ENCODE data around the gene CCDC106. TPM values are rescaled to one million over a fixed set of nuclear protein-coding genes. Genes with fewer than 3 reads are reported as not detected.
A peak's percentile ranks its signal among the peaks of the same experiment; 100 is the strongest.

CCDC106 gene
- total RNA-seq, 1 donor = 8.5 TPM

DNA sequence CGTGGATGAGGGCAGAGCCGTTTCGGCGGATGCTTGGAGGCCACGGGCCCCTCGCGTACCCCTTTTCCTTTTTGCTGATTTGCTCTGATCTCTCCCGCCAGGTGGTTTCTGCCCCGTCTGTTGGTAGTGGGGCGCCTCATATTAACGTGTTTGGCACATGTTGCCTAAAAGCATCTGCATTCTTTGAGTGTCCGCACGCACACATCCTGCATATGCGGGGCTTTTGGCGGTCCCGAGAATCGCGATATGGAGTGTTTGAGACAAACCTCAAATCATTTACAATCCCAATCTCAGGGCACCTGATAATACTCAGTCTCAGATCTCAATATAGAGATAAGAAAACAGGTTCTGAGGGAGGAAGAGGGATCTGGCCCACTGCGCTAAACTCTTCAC lies 7.6 kb downstream of the CCDC106 start:
- TF ChIP-seq, protein P1, sequence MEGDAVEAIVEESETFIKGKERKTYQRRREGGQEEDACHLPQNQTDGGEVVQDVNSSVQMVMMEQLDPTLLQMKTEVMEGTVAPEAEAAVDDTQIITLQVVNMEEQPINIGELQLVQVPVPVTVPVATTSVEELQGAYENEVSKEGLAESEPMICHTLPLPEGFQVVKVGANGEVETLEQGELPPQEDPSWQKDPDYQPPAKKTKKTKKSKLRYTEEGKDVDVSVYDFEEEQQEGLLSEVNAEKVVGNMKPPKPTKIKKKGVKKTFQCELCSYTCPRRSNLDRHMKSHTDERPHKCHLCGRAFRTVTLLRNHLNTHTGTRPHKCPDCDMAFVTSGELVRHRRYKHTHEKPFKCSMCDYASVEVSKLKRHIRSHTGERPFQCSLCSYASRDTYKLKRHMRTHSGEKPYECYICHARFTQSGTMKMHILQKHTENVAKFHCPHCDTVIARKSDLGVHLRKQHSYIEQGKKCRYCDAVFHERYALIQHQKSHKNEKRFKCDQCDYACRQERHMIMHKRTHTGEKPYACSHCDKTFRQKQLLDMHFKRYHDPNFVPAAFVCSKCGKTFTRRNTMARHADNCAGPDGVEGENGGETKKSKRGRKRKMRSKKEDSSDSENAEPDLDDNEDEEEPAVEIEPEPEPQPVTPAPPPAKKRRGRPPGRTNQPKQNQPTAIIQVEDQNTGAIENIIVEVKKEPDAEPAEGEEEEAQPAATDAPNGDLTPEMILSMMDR (IDR thresholded peaks at IDR 0.05; ENCODE audit: insufficient read depth, low read length) = no peak
- no peak for DNase-seq (ENCODE audit: low read depth)

DNA sequence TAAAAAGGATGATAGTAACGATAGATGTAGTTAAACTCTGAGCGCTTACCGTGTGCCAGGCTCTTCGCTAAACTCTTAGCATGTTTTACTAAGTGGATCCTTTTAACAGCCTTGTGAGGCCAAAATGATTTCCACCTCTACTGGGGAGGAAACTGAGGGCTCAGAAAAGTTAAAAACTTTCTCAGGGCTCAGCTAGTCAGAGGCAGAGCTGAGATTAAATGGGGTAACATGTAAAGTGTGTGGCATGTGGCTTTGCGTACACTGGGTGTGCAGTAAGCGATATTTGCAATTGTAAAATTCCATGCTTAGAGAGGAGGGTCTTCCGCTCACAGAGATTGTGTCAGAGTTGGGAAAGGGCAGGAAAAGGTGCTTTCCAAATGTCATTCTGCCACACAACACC lies 8.5 kb downstream of the CCDC106 start:
- DNase-seq (ENCODE audit: low read depth) = no peak
- peak overlapping the region; percentile 92 for H3K4me3 ChIP-seq (ENCODE audit: low read depth, low read length)
- TF ChIP-seq, protein P1 (IDR thresholded peaks at IDR 0.05; ENCODE audit: insufficient read depth, low read length) = no peak

More for the DNA sequence above, 7.6 kb downstream of the CCDC106 start:
- H3K4me3 ChIP-seq (ENCODE audit: low read depth, low read length) = peak overlapping the region; percentile 92

DNA sequence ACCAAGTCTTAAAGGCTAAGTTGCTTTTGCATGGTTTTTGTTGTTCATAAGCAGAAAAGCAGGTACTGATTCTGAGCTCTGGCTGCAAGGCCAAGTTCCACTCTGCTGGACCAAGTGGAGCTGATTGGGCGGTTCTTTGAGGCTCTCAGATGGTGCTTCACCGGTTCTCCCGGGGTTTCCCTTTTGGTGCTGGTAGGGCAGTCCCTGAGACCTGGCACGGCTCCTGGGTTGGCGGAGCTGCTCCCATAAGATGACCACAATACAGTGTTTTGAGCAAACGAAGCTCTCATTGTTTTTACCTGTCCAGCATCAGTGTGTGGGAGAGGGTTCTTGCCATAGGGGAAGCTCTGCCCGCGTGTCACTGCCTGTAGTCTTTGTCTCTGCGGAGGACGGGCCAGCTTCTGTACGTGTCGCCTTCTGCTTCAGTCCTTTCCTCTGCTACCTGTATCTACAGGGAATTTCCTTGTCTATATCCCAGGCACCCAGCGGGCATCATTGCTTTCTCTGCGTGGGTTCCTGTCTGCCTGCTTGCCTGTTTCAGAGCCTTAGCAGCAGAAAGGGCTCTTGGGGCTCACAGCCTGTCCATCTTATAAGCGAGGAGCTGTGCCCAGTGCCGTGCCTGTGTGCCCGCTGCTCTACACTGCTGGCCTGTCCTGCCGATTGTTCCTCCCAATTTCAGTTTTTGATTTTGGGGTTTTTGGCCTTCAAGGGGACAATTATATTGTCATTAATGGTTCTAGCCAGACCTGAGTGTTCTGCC lies 9.2 kb downstream of the CCDC106 start:
- TF ChIP-seq, protein P1 (IDR thresholded peaks at IDR 0.05; ENCODE audit: insufficient read depth, low read length) = no peak
- H3K4me3 ChIP-seq (ENCODE audit: low read depth, low read length) = peak overlapping the region; percentile 92
- DNase-seq (ENCODE audit: low read depth) = no peak

DNA sequence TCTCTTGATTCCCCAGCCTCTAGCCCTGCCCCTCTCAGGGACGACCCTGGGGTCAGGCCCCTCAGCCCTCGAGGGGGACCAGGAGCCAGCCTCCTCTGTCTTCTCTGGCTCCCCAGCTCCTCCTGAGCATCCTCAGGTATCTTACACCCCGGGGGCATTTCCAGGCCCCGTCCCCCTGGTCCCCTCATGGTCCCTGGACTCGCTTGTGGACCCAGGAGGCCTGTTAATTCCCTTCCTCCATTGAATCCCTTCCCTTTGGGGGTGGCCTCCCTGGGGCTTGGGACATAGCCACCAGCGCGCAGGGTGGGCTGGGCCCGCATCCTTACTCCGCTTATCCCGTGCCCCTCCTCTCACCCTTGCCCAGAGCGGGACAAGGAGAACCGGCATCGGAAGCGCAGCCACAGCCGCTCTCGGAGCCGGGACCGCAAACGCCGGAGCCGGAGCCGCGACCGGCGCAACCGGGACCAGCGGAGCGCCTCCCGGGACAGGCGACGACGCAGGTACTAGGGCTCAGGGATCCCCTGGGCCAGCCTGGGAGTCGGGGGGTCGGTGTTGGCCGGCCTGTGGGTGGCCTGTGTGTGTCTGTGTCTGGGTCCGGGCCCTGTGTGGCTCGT lies 10.9 kb downstream of the CCDC106 start:
- H3K4me3 ChIP-seq (ENCODE audit: low read depth, low read length) = no peak overlapping the region
- DNase-seq (ENCODE audit: low read depth) = no peak
- TF ChIP-seq, protein P1 (IDR thresholded peaks at IDR 0.05; ENCODE audit: insufficient read depth, low read length) = no peak

DNA sequence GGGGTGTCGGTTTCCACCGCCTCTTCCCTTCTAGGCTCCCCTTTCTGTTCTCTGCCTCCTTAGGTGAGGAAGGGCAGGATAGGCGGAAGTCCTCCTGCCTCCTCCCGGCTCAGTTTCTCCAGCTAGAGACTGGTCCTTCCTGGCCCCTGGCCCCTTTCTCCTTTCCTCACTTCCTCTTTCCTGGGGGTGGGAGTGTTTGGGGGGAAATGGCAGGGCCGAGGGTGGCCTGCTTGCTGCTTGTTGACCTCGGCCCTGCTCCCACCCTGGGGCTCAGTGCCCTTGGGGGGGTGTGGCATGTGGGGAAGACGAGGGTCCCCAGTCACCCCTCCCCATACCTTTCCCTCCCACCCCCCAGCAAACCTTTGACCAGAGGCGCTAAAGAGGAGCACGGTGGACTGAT lies 11.8 kb downstream of the CCDC106 start:
- no peak for DNase-seq (ENCODE audit: low read depth)
- TF ChIP-seq, protein P1 (IDR thresholded peaks at IDR 0.05; ENCODE audit: insufficient read depth, low read length) = no peak
- H3K4me3 ChIP-seq (ENCODE audit: low read depth, low read length) = no peak overlapping the region

DNA sequence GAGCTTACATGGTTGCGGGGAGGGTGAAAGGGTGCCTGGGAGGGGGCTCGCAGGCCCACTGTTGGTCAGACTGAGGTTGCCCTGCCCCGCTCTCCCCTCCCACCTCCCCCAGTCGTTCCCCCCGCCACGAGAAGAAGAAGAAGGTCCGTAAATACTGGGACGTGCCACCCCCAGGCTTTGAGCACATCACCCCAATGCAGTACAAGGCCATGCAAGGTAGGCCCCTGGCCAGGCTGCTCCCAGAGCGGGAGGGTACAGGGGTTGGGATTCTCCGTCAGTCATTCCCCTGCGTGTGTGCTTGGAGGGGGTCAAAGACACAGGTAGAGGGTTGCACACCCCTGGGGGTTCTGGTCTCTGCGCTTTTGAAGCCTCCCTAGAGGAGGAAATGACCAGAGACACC lies 12.4 kb downstream of the CCDC106 start:
- DNase-seq (ENCODE audit: low read depth) = no peak
- TF ChIP-seq, protein P1 (IDR thresholded peaks at IDR 0.05; ENCODE audit: insufficient read depth, low read length) = no peak

More for the DNA sequence above, 12.4 kb downstream of the CCDC106 start:
- no peak overlapping the region for H3K4me3 ChIP-seq (ENCODE audit: low read depth, low read length)

All from fibroblast of the aortic adventitia (primary cell).